NK-92 (cell line): ENCODE measurements around the gene ACTR3C.

Experiments used
- DNase-seq: peaks from one replicate; lab custom pipeline; 2025; ENCODE audit not compliant: unreplicated experiment; lab: John Stamatoyannopoulos, UW

Gene ACTR3C

GRCh38 chr7:150322833-150323681 is at the start of gene ACTR3C, which contains the start of gene LRRC61:
TSS of gene ACTR3C (minus strand) at chr7:150323545. CDS start at chr7:150295296, 28,249 bp downstream.
TSS of gene LRRC61 (plus strand) at chr7:150323355. CDS start at chr7:150336862, 13,507 bp downstream.
- DNase-seq = no peak

GRCh38 chr7:150372271-150373048 is 49.1 kb upstream of the ACTR3C start:
- DNase-seq = no peak

DNA sequence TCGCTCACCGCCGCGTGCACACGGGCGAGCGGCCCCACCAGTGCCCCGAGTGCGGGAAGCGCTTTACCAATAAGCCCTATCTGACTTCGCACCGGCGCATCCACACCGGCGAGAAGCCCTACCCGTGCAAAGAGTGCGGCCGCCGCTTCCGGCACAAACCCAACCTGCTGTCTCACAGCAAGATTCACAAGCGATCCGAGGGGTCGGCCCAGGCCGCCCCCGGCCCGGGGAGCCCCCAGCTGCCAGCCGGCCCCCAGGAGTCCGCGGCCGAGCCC is 48.6 kb upstream of the ACTR3C start:
- DNase-seq = no peak

GRCh38 chr7:150371131-150371995 is 48.0 kb upstream of the ACTR3C start:
- no peak for DNase-seq

DNA sequence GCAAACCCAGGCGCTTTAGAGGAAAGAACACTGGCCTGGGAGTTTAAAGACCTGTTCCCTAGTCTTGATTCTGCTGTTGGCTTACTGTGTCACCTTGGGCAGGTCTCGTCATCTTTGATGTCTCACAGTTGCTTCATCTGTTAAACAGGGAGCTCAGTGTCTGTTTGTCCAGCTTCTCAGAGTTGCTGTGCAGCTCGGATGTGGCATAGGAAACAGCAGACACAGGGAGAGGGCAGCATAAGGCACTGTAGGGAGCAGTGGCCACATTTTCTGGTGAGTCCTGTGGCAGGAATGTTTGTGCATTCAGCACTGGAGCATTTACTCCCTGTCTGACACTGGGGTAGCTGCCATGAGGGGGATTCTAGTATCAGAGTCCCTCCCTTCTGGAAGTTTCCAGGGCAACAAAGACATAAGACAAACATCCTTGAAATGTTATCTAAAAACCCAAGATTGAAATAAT is 47.3 kb upstream of the ACTR3C start:
- DNase-seq = no peak

- no peak for DNase-seq
These were observed 46.6 kb upstream of the ACTR3C start for GRCh38 chr7:150369748-150370501.

DNA sequence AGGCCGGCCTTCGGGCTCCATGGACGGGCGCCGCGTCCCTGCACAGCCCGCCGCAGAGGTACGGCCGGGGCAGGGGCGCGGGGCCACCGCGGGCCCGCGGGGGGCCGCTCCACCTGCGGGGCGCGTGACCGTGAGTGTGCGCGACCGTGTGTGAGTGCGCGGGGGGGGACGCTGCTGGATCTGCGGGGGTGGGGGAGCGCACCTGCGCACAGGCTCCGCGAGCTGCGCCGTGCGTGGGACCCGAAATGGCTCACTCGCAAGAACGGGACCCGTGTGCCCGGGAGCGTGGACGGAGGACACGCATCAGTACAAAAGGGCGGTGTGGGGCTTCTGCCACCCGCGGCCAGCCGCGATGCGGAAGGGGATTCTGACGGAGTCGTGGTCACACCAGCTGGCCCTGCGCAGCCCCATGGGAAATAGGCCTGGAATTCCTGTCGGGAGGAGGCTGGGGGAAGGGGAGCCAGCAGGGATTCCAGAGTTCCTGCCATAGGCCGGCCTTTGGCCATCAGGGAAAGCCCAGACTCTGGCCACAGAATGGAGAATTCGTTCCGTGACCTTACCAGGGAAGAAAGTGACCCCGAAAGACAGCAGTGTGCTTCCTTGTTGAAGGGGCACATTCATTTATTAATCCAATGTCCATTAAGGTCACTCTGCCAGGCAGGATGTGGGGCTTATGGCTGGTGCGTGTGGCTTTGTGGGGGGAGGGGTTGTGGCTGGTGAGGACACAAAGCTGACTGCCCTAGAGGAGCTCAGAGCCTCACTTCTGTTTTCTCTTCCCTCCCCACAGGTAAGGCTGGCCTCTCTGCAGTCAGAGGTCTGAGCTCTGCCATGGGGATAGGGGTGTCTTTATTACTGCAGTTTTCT is 45.8 kb upstream of the ACTR3C start:
- no peak for DNase-seq

DNA sequence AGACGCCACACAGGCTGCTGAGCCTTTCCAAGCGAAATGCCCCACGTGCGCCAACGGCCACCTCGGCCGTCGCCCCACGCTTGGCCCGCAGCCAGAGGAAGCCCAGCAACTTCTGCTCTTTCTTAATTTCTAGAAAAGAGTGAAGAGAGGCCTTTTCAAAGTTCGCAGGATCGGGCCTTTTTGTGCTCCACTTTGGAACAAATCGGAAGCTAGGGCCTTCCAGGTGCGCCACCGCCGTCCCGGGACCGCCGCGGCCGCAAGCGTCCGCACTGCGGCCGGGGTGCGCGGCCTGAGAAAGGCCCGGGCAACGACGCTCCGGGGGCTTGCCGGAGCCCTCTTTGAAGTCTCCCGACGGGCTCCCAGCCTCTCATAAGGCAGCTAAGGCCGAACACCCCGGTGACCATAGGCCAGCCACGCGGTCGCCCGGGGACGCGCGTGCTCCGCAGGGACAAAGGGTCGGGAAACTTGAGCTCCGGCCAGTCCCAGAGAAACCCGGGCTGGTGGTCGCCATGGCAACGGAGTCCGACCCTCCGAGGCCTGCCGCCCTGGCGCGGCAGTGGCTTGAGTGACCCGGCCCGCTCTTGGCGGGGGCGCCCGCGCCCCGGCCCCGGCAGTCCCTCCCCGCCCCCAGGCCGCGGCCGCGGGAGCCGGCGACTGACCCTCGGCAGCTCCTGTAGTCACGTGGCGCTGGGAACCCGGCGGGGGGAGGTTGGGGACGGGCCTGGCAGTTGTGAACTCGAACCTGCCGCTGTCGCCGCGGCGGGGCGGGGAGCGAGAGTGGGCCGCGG is 44.9 kb upstream of the ACTR3C start, which contains the start of gene REPIN1:
REPIN1 (plus strand) TSS at position 727 of the 788 bp plus-strand sequence. CDS start 890 bp downstream, outside the sequence.
- no peak for DNase-seq

GRCh38 chr7:150367677-150368095 is 44.3 kb upstream of the ACTR3C start:
- DNase-seq = no peak

- no peak for DNase-seq
These were observed 42.5 kb upstream of the ACTR3C start for GRCh38 chr7:150365673-150366398.

- no peak for DNase-seq
These were observed 41.8 kb upstream of the ACTR3C start for GRCh38 chr7:150365194-150365593.

- DNase-seq = no peak
These were observed 40.5 kb upstream of the ACTR3C start for GRCh38 chr7:150363872-150364271.

- no peak for DNase-seq
These were observed 40.0 kb upstream of the ACTR3C start for GRCh38 chr7:150363370-150363769.

- DNase-seq = no peak
These were observed 38.7 kb upstream of the ACTR3C start for GRCh38 chr7:150361807-150362621.

DNA sequence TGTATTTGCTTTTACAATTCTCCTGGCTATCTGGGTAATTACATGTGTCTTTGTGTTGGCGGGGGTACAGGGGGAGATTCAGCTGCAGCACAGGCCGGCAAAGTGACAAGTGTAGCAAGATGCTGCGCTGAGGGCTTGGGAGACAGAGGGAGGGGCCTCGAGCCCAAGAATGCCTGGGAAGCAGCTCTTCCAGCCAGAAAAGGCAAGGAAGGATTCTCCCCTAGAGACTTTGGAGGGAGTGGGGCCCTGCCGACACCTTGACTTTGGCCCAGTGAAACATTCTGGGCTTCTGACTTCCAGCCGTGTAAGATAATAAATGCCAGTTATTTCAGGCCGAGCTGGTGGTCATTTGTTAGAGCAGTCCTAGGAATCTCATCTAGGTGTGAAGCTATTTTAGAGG is 38.1 kb upstream of the ACTR3C start:
- no peak for DNase-seq

GRCh38 chr7:150360363-150361058 is 37.2 kb upstream of the ACTR3C start:
- DNase-seq = no peak
